Measurements from ENCODE around the gene KPNA2. TPM values are rescaled to one million over a fixed set of nuclear protein-coding genes. Genes with fewer than 3 reads are reported as not detected.
A peak's percentile ranks its signal among the peaks of the same experiment; 100 is the strongest.
"Not testable (repeated sequence)": the region's sequence is repeated elsewhere in the genome, so short reads cannot be mapped to it uniquely, and the experiment has no call there.

The KPNA2 gene
- total RNA-seq, 1 experiment from 2014 or later: 211 TPM

- H3K4me3 ChIP-seq: no peak overlapping the region
- no peaks in the 10 kb centered on the region for H3K27me3 ChIP-seq
- H3K9me3 ChIP-seq: no peaks in the 10 kb centered on the region
- no peaks in the 10 kb centered on the region for H3K36me3 ChIP-seq
- DNase-seq: no peak
Measured at GRCh38 chr17:68015081-68015723, 20.3 kb upstream of the KPNA2 start.

- H3K36me3 ChIP-seq: no peaks in the 10 kb centered on the region
- no peaks in the 10 kb centered on the region for H3K9me3 ChIP-seq
- no peak overlapping the region for H3K4me3 ChIP-seq
- H3K27me3 ChIP-seq: no peaks in the 10 kb centered on the region
- DNase-seq: no peak
Measured at GRCh38 chr17:68016838-68017237, 18.7 kb upstream of the KPNA2 start.

- H3K4me3 ChIP-seq, H3K9me3 ChIP-seq, H3K36me3 ChIP-seq, H3K27me3 ChIP-seq, DNase-seq: not testable (repeated sequence)
Measured at GRCh38 chr17:68018493-68018892, 17.0 kb upstream of the KPNA2 start.

DNA sequence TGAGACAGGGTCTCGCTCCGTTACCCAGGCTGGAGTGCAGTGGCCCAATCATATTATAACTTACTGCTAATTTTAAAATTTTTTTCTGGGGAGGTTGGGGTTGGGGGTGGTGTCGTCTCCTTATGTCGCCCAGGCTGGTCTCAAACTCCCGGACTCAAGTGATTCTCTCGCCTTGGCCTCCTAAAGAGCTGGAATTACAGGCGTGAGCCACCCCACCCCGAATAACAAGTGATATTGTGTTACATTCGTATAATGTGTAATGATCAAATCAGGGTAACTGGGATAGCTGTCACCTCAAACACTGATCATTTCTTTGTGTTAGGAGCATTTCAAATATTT is 16.2 kb upstream of the KPNA2 start:
- Histone ChIP-seq H3K27me3 (no peaks in the 10 kb centered on the region), H3K36me3 (no peaks in the 10 kb centered on the region), H3K9me3 (no peaks in the 10 kb centered on the region), H3K4me3 (no peak overlapping the region)
- DNase-seq: peak; percentile 21

DNA sequence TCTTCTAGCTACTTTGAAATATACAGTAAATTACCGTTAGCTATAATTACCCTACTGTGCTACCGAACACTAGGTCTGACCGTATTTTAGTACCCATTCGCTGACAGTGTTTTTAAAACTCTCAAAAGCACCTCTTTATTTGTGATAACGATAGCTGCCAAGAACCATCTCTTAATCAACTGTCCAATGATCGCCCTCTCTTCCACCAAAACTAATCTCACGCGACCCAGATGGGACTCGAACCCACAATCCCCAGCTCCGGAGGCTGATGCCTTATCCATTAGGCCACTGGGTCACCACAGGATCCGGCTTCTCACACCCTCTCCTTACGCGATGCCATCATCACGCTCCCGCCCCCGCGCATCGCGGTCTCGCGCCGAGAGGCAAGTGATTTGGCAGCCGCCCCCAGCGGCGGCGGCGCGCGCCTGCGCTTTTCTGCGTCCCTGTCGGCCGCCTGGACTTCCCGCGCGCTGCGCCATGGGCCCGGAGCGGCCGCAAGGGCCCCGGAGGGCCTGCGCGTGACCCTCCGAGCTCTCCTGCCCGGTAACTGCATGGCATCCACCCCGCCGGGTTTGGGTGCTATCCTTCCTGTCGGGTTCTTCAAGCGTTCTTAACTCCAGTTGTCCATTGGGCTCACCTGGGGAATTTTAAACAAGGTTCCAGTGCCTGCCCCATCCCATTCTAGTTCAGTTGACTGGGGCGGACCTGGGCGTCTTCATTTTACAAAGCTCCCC is 15.7 kb upstream of the KPNA2 start:
- H3K9me3 ChIP-seq: no peaks in the 10 kb centered on the region
- peak; percentile 93 for DNase-seq
- no peaks in the 10 kb centered on the region for H3K36me3 ChIP-seq

DNA sequence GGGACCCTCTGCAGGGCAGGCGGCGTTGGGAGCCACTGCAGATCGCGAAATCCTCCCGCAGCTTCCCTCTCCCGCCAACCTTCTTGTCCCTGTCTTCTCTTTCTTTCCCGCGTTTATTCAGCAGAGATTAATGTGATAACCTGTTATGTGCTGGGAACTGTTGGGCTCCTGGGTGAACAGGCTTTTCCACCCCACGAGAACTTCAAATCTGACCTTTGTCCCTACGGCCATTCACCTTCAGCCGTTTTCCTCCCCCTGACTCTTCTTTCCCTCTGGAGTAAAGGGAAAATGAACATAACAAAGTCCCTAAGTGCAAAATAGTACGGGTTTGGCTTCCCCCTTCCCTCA is 15.2 kb upstream of the KPNA2 start:
- no peaks in the 10 kb centered on the region for H3K36me3 ChIP-seq
- H3K9me3 ChIP-seq: no peaks in the 10 kb centered on the region
- no peak for DNase-seq
- no peaks in the 10 kb centered on the region for H3K27me3 ChIP-seq
- peak overlapping the region; percentile 55 for H3K4me3 ChIP-seq

More for the DNA sequence above, 15.7 kb upstream of the KPNA2 start:
- Histone ChIP-seq H3K4me3 (peak overlapping the region; percentile 55), H3K27me3 (no peaks in the 10 kb centered on the region)

- not testable (repeated sequence) for H3K27me3 ChIP-seq, H3K36me3 ChIP-seq, DNase-seq, H3K9me3 ChIP-seq
- H3K4me3 ChIP-seq: peak overlapping the region; percentile 55
Measured at GRCh38 chr17:68020791-68021190, 14.7 kb upstream of the KPNA2 start.

DNA sequence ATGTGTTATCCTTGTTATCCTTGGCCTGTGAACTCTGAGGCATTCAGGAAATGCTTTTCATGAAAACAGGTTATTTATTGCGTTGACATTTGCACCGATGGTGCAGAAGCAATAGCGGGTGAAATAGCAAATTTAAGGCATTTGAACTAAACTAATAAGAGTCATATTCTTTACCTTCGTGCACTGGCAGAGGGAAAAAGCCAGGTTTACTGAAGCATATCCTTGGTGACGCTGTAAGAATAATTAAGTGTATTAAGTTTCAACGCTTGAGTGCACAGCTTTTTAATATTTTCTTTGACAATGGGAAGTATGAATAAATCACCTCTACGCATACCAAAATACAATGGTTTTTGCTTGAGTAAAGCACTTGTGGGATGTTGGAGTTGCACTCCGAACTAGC is 13.6 kb upstream of the KPNA2 start:
- H3K9me3 ChIP-seq: no peaks in the 10 kb centered on the region

GRCh38 chr17:68022547-68022946 is 13.0 kb upstream of the KPNA2 start:
- not testable (repeated sequence) for H3K9me3 ChIP-seq, H3K36me3 ChIP-seq, DNase-seq, H3K27me3 ChIP-seq, H3K4me3 ChIP-seq

More for the DNA sequence above, 13.6 kb upstream of the KPNA2 start:
- H3K4me3 ChIP-seq: no peak overlapping the region
- H3K36me3 ChIP-seq: no peaks in the 10 kb centered on the region
- H3K27me3 ChIP-seq: no peaks in the 10 kb centered on the region
- no peak for DNase-seq

- Histone ChIP-seq H3K27me3 (no peaks in the 10 kb centered on the region), H3K36me3 (no peaks in the 10 kb centered on the region), H3K4me3 (no peak overlapping the region), H3K9me3 (no peaks in the 10 kb centered on the region)
- DNase-seq: no peak
Measured at GRCh38 chr17:68029512-68030215, 5.9 kb upstream of the KPNA2 start.

DNA sequence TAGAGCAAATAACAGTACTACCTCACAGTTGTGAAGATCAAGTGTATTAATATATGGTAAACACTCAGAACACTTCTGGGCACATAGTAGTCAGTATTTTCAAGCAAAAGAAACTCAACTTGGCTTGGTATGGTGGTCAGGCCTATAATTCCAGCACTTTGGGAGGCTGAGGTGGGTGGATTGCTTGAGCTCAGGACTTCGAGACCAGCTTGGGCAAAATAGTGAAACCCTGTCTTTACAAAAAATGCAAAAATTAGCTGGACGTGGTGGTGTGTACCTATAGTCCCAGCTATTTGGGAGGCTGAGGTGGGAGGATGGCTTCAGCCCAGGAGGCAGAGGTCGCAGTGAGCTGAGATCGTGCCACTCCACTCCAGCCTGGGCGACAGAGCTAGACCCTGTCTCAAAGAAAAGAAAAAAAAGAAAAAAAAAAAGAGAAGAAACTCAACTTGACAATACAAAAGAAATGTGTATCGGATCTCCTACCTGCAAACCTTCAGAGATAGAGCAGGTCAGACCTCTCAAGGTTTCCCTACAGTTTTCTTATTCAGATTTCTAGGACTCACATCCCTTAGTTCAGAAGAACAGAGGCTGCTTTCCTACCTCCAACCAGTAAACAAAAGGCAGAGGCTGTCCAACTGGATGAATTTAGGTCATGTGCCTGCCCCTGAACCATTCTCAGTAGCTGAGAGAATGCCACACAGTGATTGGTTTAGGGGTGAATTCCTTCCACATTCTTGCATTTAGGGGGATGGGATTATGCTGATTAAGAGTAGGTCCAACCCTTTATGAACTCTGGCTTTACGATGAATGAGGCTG is 1.7 kb upstream of the KPNA2 start:
- Histone ChIP-seq H3K9me3 (no peaks in the 10 kb centered on the region), H3K36me3 (peaks cover 33% of the 10 kb centered on the region), H3K4me3 (no peak overlapping the region), H3K27me3 (no peaks in the 10 kb centered on the region)
- DNase-seq: peak; percentile 55

- Histone ChIP-seq H3K4me3 (peak overlapping the region; percentile 38; the same call in 1 of the 2 replicates), H3K36me3 (peaks cover 38% of the 10 kb centered on the region), H3K9me3 (no peaks in the 10 kb centered on the region), H3K27me3 (no peaks in the 10 kb centered on the region)
- no peak for DNase-seq
Measured at GRCh38 chr17:68034452-68034776, 1.1 kb upstream of the KPNA2 start.

- no peaks in the 10 kb centered on the region for H3K9me3 ChIP-seq
- peak overlapping the region; percentile 38 for H3K4me3 ChIP-seq
- H3K36me3 ChIP-seq: peaks cover 46% of the 10 kb centered on the region
- H3K27me3 ChIP-seq: no peaks in the 10 kb centered on the region
- peak; percentile 98 for DNase-seq
Measured at GRCh38 chr17:68035131-68035522, 408 bp upstream of the KPNA2 start.

DNA sequence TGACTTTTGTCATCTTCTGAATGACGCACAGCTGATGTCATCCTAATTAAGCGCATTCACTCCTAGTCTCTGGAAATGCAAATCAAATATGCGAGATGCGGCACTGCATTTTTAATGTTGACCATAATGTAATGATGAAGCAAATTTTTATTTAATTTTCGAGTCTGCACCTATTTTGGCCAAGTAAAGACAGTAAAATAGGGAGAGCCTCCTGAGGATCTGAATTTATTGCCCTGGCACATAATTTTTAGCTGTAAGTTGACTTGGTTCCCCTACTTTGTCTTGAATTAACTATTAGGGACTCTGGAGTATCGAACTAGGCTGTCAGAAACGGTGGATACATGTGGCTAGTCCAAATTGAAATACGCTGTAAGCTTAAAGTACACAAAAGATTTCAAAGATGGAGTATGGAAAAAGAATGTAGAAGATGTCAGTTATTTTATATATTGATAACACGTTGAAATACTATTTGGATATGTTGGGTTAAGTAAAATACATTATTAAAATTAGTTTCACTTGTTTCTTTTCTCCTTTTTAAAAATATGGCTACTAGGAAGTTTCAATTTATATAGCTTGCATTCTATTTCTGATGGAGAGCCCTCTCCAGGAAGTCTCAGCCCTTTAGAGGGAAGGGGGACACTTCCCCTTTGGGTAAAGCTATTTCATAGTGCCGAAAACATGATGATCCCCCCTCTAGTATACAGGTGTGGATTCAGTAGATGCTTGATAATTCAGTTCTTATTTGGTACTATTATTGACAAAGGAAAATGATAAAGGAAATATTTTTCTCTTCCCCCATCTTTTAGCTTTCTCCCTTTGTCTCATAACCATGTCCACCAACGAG is 991 bp downstream of the KPNA2 start:
- Histone ChIP-seq H3K27me3 (no peaks in the 10 kb centered on the region), H3K4me3 (peak overlapping the region; percentile 100), H3K9me3 (no peaks in the 10 kb centered on the region), H3K36me3 (peaks cover 60% of the 10 kb centered on the region)
- no peak for DNase-seq

- Histone ChIP-seq H3K4me3 (no peak overlapping the region), H3K9me3 (no peaks in the 10 kb centered on the region), H3K36me3 (peaks cover 60% of the 10 kb centered on the region), H3K27me3 (no peaks in the 10 kb centered on the region)
- no peak for DNase-seq
Measured at GRCh38 chr17:68047153-68047846, 11.8 kb downstream of the KPNA2 start.
